Esophagus muscularis mucosa (tissue), 4 donors: ENCODE data around the gene MCM6. TPM values are rescaled to one million over a fixed set of nuclear protein-coding genes. Genes with fewer than 3 reads are reported as not detected.

ENCODE experiments used
- DNase-seq: peaks from one replicate; pipeline ENCODE4 v3.0.0-alpha.2; 2017; ENCODE audit errors: extremely low spot score
- H3K27ac ChIP-seq, 4 donors: fragments of 200-600 bp; sonication (generic); replicated peaks in 1 of 4; 1 replicate in 3 of 4; 2 replicates in 1 of 4; pipeline ENCODE4 v1.5.1; 2016 to 2019; ENCODE audit warnings: mild to moderate bottlenecking in 1 of 4
- H3K27me3 ChIP-seq, 4 donors: fragments of 200-600 bp; sonication (generic); one replicate each; pipeline versions ENCODE4 v1.5.1 to v1.6.0; 2016 to 2019
- H3K36me3 ChIP-seq, 4 donors: fragments of 200-600 bp; sonication (generic); one replicate each; pipeline ENCODE4 v1.5.1; 2016 to 2019
- H3K4me1 ChIP-seq, 4 donors: fragments of 200-600 bp; sonication (generic); one replicate each; pipeline ENCODE4 v1.5.1; 2016 to 2019
- H3K4me3 ChIP-seq, 4 donors: fragments of 200-600 bp; sonication (generic); 1 replicate in 2 of 4; 2 replicates in 2 of 4; pipeline ENCODE4 v1.5.1; 2016 to 2019; ENCODE audit warnings: mild to moderate bottlenecking in 4 of 4, moderate library complexity in 1 of 4
- H3K9me3 ChIP-seq, 4 donors: fragments of 200-600 bp; sonication (generic); 1 replicate in 3 of 4; 2 replicates in 1 of 4; pipeline ENCODE4 v1.5.1; 2016 to 2019
- EP300 ChIP-seq: sonication (generic); formaldehyde crosslinking; IDR thresholded peaks from one replicate; pipeline ENCODE4 v1.6.1; 2017; ENCODE audit warnings: antibody characterized with exemption
- POLR2A ChIP-seq: fragments of 450-650 bp; IDR thresholded peaks from one replicate; pipeline ENCODE4 v1.6.1; 2017; ENCODE audit warnings: antibody characterized with exemption, moderate library complexity, mild to moderate bottlenecking, low read depth
- POLR2AphosphoS5 ChIP-seq, 2 donors: sonication (generic); formaldehyde crosslinking; IDR thresholded peaks; one replicate each; pipeline ENCODE4 v1.6.1; 2017; ENCODE audit warnings: antibody characterized with exemption in 2 of 2
- WGBS: methylation state at CpG from one replicate; pipeline ENCODE4 v1.1.5; 2018; 5-methylcytosine and 5-hydroxymethylcytosine counted together
- intact Hi-C: fragments of 100-400 bp; cut with DNase I; formaldehyde crosslinking; loops from one replicate; pipeline ENCODE4 v1.15.1; 2023
- total RNA-seq, 4 donors: library from RNA; depleted of rRNA; stranded (reverse); fragments of >200 nt; gene quantifications; one replicate each; pipeline versions ENCODE4 v1.1.0 to v1.2.1, GENCODE V29; 2016
- TF ChIP-seq, protein P1 (sequence below), 3 experiments: fragments of 200-600 bp in 2 of 3; fragments of 450-650 bp in 1 of 3; sonication (generic) in 2 of 3; IDR thresholded peaks; one replicate each; pipeline ENCODE4 v1.5.1; 2017 to 2019; ENCODE audit warnings: antibody characterized with exemption in 3 of 3, mild to moderate bottlenecking in 2 of 3, moderate library complexity in 1 of 3

Gene MCM6
- total RNA-seq, 4 donors from 2014 or later, result 7.5 to 10.1 (median 9.3) TPM

GRCh38 chr2:135874777-135875365 is 1.4 kb downstream of the MCM6 start:
- intact Hi-C loops, result loop anchor here (10.0 kb wide), 1 partner anchor 130 kb away; the partner anchor contains the start of gene UBXN4
- no peaks in the 10 kb centered on the region for H3K9me3 ChIP-seq
- H3K36me3 ChIP-seq, result peaks cover 0 to 24% (median 15%) of the 10 kb centered on the region in 4 donors
- H3K4me3 ChIP-seq, result peak overlapping the region in 3 of 4 donors; percentile 73 to 82 (median 78)
- TF ChIP-seq POLR2A, result no peak
- TF ChIP-seq POLR2AphosphoS5 (IDR thresholded peaks at IDR 0.05), result no peak
- TF ChIP-seq, protein P1, sequence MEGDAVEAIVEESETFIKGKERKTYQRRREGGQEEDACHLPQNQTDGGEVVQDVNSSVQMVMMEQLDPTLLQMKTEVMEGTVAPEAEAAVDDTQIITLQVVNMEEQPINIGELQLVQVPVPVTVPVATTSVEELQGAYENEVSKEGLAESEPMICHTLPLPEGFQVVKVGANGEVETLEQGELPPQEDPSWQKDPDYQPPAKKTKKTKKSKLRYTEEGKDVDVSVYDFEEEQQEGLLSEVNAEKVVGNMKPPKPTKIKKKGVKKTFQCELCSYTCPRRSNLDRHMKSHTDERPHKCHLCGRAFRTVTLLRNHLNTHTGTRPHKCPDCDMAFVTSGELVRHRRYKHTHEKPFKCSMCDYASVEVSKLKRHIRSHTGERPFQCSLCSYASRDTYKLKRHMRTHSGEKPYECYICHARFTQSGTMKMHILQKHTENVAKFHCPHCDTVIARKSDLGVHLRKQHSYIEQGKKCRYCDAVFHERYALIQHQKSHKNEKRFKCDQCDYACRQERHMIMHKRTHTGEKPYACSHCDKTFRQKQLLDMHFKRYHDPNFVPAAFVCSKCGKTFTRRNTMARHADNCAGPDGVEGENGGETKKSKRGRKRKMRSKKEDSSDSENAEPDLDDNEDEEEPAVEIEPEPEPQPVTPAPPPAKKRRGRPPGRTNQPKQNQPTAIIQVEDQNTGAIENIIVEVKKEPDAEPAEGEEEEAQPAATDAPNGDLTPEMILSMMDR (IDR thresholded peaks at IDR 0.05), result no peak
- no peak for TF ChIP-seq EP300
- H3K27ac ChIP-seq, result peak overlapping the region in 1 of 4 donors; percentile 92
- peaks cover 13 to 21% (median 16%) of the 10 kb centered on the region in 4 donors for H3K4me1 ChIP-seq
- no peak for DNase-seq
- no peaks in the 10 kb centered on the region for H3K27me3 ChIP-seq
- 82% methylated on average over 19 of the region's 19 CpGs for WGBS

- Histone ChIP-seq H3K27me3 (no peaks in the 10 kb centered on the region), H3K36me3 (peaks cover 22 to 62% (median 37%) of the 10 kb centered on the region in 4 donors), H3K4me3 (no peak overlapping the region), H3K27ac (no peak overlapping the region), H3K9me3 (no peaks in the 10 kb centered on the region), H3K4me1 (peaks cover 8 to 15% (median 10%) of the 10 kb centered on the region in 4 donors)
- DNase-seq, result no peak
- TF ChIP-seq POLR2A, result no peak
- TF ChIP-seq EP300, result no peak
- no peak for TF ChIP-seq POLR2AphosphoS5 (IDR thresholded peaks at IDR 0.05)
- TF ChIP-seq, protein P1 (IDR thresholded peaks at IDR 0.05), result no peak
- WGBS, result 25% methylated on average over 1 of the region's 1 CpG
- intact Hi-C loops, result loop anchor here (10.0 kb wide), 1 partner anchor 126 kb away; the partner anchor contains the start of gene UBXN4
Observed at GRCh38 chr2:135870571-135870970, 5.7 kb downstream of the MCM6 start.

- H3K27ac ChIP-seq, result no peak overlapping the region
- 75% methylated on average over 6 of the region's 6 CpGs for WGBS
- no peaks in the 10 kb centered on the region for H3K27me3 ChIP-seq
- H3K9me3 ChIP-seq, result no peaks in the 10 kb centered on the region
- DNase-seq, result no peak
- peaks cover 0 to 11% (median 3%) of the 10 kb centered on the region in 4 donors for H3K4me1 ChIP-seq
- no peak overlapping the region for H3K4me3 ChIP-seq
- no peak for TF ChIP-seq EP300
- peaks cover 27 to 84% (median 46%) of the 10 kb centered on the region in 4 donors for H3K36me3 ChIP-seq
- intact Hi-C loops, result no loop called here
Observed at GRCh38 chr2:135863233-135863632, 13.0 kb downstream of the MCM6 start.

DNA sequence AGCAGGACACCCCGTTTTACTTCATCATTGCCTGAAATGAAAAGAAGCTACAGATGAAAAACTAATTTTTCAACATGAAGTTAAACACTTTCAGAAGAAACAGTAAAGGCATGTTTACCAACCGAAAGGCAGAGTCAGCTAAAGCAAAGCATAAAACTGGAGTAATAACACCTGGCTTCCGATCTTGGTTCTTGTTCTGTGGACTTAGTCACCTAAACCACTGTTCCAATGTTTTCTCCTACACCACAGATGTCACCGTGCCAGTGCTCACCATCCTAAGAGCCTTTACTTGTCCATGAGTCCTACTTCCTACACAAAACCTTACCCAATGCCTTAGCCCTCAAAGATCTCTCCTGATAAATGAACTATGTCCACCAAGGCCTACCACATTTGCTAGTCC is 13.5 kb downstream of the MCM6 start:
- Histone ChIP-seq H3K27me3 (no peaks in the 10 kb centered on the region), H3K9me3 (no peaks in the 10 kb centered on the region), H3K36me3 (peaks cover 23 to 84% (median 49%) of the 10 kb centered on the region in 4 donors), H3K4me3 (no peak overlapping the region), H3K4me1 (peaks cover 0 to 11% (median 3%) of the 10 kb centered on the region in 4 donors), H3K27ac (no peak overlapping the region)
- WGBS, result 74% methylated on average over 4 of the region's 4 CpGs
- intact Hi-C loops, result no loop called here
- TF ChIP-seq EP300, result no peak
- no peak for TF ChIP-seq POLR2A
- no peak for TF ChIP-seq POLR2AphosphoS5 (IDR thresholded peaks at IDR 0.05)
- TF ChIP-seq, protein P1 (IDR thresholded peaks at IDR 0.05), result no peak
- no peak for DNase-seq

- no peak for DNase-seq
- peaks cover 23 to 87% (median 41%) of the 10 kb centered on the region in 4 donors for H3K36me3 ChIP-seq
- no peaks in the 10 kb centered on the region for H3K4me1 ChIP-seq
- no peak for TF ChIP-seq EP300
- TF ChIP-seq POLR2A, result no peak
- TF ChIP-seq, protein P1 (IDR thresholded peaks at IDR 0.05), result no peak
- no peak for TF ChIP-seq POLR2AphosphoS5 (IDR thresholded peaks at IDR 0.05)
- intact Hi-C loops, result no loop called here
- no peaks in the 10 kb centered on the region for H3K27me3 ChIP-seq
- H3K27ac ChIP-seq, result no peak overlapping the region
- no peak overlapping the region for H3K4me3 ChIP-seq
- no peaks in the 10 kb centered on the region for H3K9me3 ChIP-seq
Observed at GRCh38 chr2:135853401-135853800, 22.8 kb downstream of the MCM6 start.
